Thyroid gland (tissue), 4 donors: ENCODE data around the gene VKORC1.
"Not testable (repeated sequence)": the region's sequence is repeated elsewhere in the genome, so short reads cannot be mapped to it uniquely, and the experiment has no call there.

ENCODE experiments used
- POLR2A ChIP-seq, 2 donors: fragments of 450-650 bp; IDR thresholded peaks; one replicate each; pipeline ENCODE4 v1.6.1; 2017; ENCODE audit warnings: antibody characterized with exemption in 2 of 2, mild to moderate bottlenecking in 2 of 2, moderate library complexity in 1 of 2
- TF ChIP-seq, protein P1 (sequence below), 6 experiments: fragments of 200-600 bp in 3 of 6; fragments of 450-650 bp in 3 of 6; sonication (generic) in 3 of 6; IDR thresholded peaks; one replicate each; pipeline ENCODE4 v1.5.1; 2016 to 2019; ENCODE audit warnings: antibody characterized with exemption in 6 of 6, mild to moderate bottlenecking in 2 of 6, inconsistent platforms in 1 of 6, moderate library complexity in 1 of 6

DNA sequence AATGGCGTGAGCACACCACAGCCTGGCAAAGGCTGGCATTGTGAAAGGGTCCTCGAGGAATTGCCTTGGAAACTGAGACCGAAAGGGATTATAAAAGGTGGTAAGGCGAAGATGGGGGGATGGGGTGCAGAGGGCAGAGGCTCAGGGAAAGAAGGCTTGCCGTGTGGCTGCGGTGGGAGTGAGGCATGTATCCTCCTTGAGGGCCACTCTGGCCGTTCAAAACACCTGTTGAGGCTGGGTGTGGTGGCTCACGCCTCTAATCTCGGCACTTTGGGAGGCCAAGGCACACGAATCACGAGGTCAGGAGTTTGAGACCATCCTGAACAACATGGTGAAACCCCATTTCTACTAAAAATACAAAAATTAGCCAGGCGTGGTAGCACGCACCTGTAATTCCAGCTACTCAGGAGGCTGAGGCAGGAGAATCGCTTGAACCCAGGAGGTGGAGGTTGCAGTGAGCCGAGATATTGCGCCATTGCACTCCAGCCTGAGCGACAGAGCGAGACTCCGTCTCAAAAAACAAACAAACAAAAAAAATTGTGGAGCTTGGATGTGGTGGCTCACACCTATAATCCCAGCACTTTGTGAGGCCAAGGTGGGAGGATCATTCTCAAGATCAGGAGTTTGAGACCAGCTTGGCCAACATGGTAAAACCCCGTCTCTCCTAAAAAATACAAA, 42.4 kb upstream of the VKORC1 start:
- TF ChIP-seq POLR2A (IDR thresholded peaks at IDR 0.05) = not testable (repeated sequence)
- TF ChIP-seq, protein P1, sequence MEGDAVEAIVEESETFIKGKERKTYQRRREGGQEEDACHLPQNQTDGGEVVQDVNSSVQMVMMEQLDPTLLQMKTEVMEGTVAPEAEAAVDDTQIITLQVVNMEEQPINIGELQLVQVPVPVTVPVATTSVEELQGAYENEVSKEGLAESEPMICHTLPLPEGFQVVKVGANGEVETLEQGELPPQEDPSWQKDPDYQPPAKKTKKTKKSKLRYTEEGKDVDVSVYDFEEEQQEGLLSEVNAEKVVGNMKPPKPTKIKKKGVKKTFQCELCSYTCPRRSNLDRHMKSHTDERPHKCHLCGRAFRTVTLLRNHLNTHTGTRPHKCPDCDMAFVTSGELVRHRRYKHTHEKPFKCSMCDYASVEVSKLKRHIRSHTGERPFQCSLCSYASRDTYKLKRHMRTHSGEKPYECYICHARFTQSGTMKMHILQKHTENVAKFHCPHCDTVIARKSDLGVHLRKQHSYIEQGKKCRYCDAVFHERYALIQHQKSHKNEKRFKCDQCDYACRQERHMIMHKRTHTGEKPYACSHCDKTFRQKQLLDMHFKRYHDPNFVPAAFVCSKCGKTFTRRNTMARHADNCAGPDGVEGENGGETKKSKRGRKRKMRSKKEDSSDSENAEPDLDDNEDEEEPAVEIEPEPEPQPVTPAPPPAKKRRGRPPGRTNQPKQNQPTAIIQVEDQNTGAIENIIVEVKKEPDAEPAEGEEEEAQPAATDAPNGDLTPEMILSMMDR (IDR thresholded peaks at IDR 0.05) = not testable (repeated sequence)
